Measurements from ENCODE around the gene ZBTB7A. TPM values are rescaled to one million over a fixed set of nuclear protein-coding genes. Genes with fewer than 3 reads are reported as not detected.

The ZBTB7A gene
- total RNA-seq, 4 donors from 2014 or later = 10.8 to 72.9 (median 14.1) TPM

- no peaks in the 10 kb centered on the region for H3K4me1 ChIP-seq
- intact Hi-C loops (cut with DNase I; ENCODE audit: low total_unique reads) = no loop called here
- no peak overlapping the region for H3K4me3 ChIP-seq
- DNase-seq = no peak
- H3K27me3 ChIP-seq = no peaks in the 10 kb centered on the region
- no peaks in the 10 kb centered on the region for H3K36me3 ChIP-seq
- H3K9me3 ChIP-seq = no peaks in the 10 kb centered on the region
- H3K27ac ChIP-seq = no peak overlapping the region
- no peak for TF ChIP-seq POLR2A (IDR thresholded peaks at IDR 0.05)
- no peak for TF ChIP-seq CTCF (IDR thresholded peaks at IDR 0.05)
Measured at GRCh38 chr19:4081441-4082129, 14.9 kb upstream of the ZBTB7A start.

GRCh38 chr19:4080473-4080872 lies 13.8 kb upstream of the ZBTB7A start:
- TF ChIP-seq CTCF (IDR thresholded peaks at IDR 0.05) (no peak), POLR2A (IDR thresholded peaks at IDR 0.05) (no peak)
- no peak for DNase-seq
- intact Hi-C loops (cut with DNase I; ENCODE audit: low total_unique reads) = no loop called here
- H3K4me1 ChIP-seq = no peaks in the 10 kb centered on the region
- H3K4me3 ChIP-seq = no peak overlapping the region
- H3K9me3 ChIP-seq = no peaks in the 10 kb centered on the region
- no peak overlapping the region for H3K27ac ChIP-seq
- H3K27me3 ChIP-seq = no peaks in the 10 kb centered on the region
- no peaks in the 10 kb centered on the region for H3K36me3 ChIP-seq

- Histone ChIP-seq H3K9me3 (no peaks in the 10 kb centered on the region), H3K4me3 (peak overlapping the region; percentile 57 to 61), H3K27me3 (no peaks in the 10 kb centered on the region), H3K4me1 (no peaks in the 10 kb centered on the region), H3K27ac (peak overlapping the region; percentile 75 to 87), H3K36me3 (no peaks in the 10 kb centered on the region)
- intact Hi-C loops (cut with DNase I; ENCODE audit: low total_unique reads) = loop anchor here (10.0 kb wide), 1 partner anchor 47 kb away; the partner anchor contains the start of gene MAP2K2
- TF ChIP-seq CTCF (IDR thresholded peaks at IDR 0.05) (no peak), POLR2A (IDR thresholded peaks at IDR 0.05) (no peak)
- peak; percentile 72 to 74 for DNase-seq
Measured at GRCh38 chr19:4077800-4078684, 11.3 kb upstream of the ZBTB7A start.

GRCh38 chr19:4077007-4077374 lies 10.3 kb upstream of the ZBTB7A start:
- TF ChIP-seq POLR2A (IDR thresholded peaks at IDR 0.05) = no peak
- no peak for TF ChIP-seq CTCF (IDR thresholded peaks at IDR 0.05)
- Histone ChIP-seq H3K4me3 (no peak overlapping the region), H3K27ac (peak overlapping the region in 1 of 2 donors; percentile 87), H3K36me3 (no peaks in the 10 kb centered on the region), H3K4me1 (no peaks in the 10 kb centered on the region), H3K27me3 (no peaks in the 10 kb centered on the region), H3K9me3 (no peaks in the 10 kb centered on the region)
- no peak for DNase-seq
- intact Hi-C loops (cut with DNase I; ENCODE audit: low total_unique reads) = loop anchor here (10.0 kb wide), 1 partner anchor 48 kb away; the partner anchor contains the start of gene MAP2K2

- Histone ChIP-seq H3K4me1 (no peaks in the 10 kb centered on the region), H3K9me3 (no peaks in the 10 kb centered on the region), H3K4me3 (no peak overlapping the region), H3K27me3 (no peaks in the 10 kb centered on the region), H3K36me3 (no peaks in the 10 kb centered on the region), H3K27ac (no peak overlapping the region)
- DNase-seq = no peak
- intact Hi-C loops (cut with DNase I; ENCODE audit: low total_unique reads) = loop anchor here (10.0 kb wide), 1 partner anchor 49 kb away; the partner anchor contains the start of gene MAP2K2
- TF ChIP-seq POLR2A (IDR thresholded peaks at IDR 0.05) = no peak
- TF ChIP-seq CTCF (IDR thresholded peaks at IDR 0.05) = no peak
Measured at GRCh38 chr19:4075373-4075772, 8.7 kb upstream of the ZBTB7A start.
